Activated B cell treated with CpG ODN at 0.5 μM for 24 hours (primary cell): Measurements from ENCODE around the gene ADISSP. TPM values are rescaled to one million over a fixed set of nuclear protein-coding genes. Genes with fewer than 3 reads are reported as not detected.

Experiments used
- ATAC-seq: fragments of 200-7000 bp; cut with Tn5 transposase; one replicate; pipeline ENCODE4 v1.10.0; 2021; ENCODE audit warnings: low read depth, mild to moderate bottlenecking, moderate library complexity
- CTCF ChIA-PET: fragments of 350-600 bp; sonication (Branson Sonifier 250); formaldehyde crosslinking; loops from one replicate; lab custom pipeline; 2021; ENCODE audit warnings: antibody characterized with exemption; lab: Charles Lee
- POLR2A ChIA-PET: fragments of 350-600 bp; sonication (Branson Sonifier 250); formaldehyde crosslinking; loops from one replicate; lab custom pipeline; 2021; ENCODE audit warnings: antibody characterized with exemption; lab: Charles Lee
- DNase-seq: peaks from one replicate; pipeline ENCODE4 v3.0.0; 2022
- H3K27ac Mint-ChIP-seq: one replicate; pipeline ENCODE4 v1.8.0; 2020; ENCODE audit warnings: mixed read lengths
- H3K27me3 Mint-ChIP-seq: one replicate; pipeline ENCODE4 v1.8.0; 2021; ENCODE audit warnings: mixed read lengths
- H3K36me3 Mint-ChIP-seq: one replicate; pipeline ENCODE4 v1.8.0; 2021; ENCODE audit warnings: low read depth, mixed read lengths
- H3K4me1 Mint-ChIP-seq: one replicate; pipeline ENCODE4 v1.8.0; 2021; ENCODE audit warnings: mixed read lengths
- H3K4me3 Mint-ChIP-seq: one replicate; pipeline ENCODE4 v1.8.0; 2020; ENCODE audit warnings: mild to moderate bottlenecking, mixed read lengths
- H3K9me3 Mint-ChIP-seq: one replicate; pipeline ENCODE4 v1.8.0; 2020; ENCODE audit warnings: mixed read lengths
- intact Hi-C: fragments of 100-400 bp; cut with micrococcal nuclease; formaldehyde crosslinking; loops from one replicate; pipeline ENCODE4 v1.15.1; 2024
- total RNA-seq: library from RNA; stranded (reverse); gene quantifications from 2 replicates; pipeline ENCODE4 v1.2.3, GENCODE V29; 2022
- TF ChIP-seq, protein P1 (sequence below): fragments of 200-600 bp; IDR thresholded peaks from one replicate; pipeline ENCODE4 v1.8.0; 2022; ENCODE audit warnings: antibody characterized with exemption, mild to moderate bottlenecking

The ADISSP gene
- total RNA-seq, 1 donor from 2014 or later = 29.9 TPM

- Mint-ChIP-seq H3K36me3 (peaks cover 7% of the 10 kb centered on the region), H3K9me3 (no peaks in the 10 kb centered on the region), H3K27me3 (peaks cover 2% of the 10 kb centered on the region), H3K4me1 (peaks cover 49% of the 10 kb centered on the region), H3K27ac (peak within 1 kb of the TSS; percentile 74), H3K4me3 (peak within 1 kb of the TSS; percentile 79)
- ChIA-PET POLR2A (interaction anchor here (0.6 to 2.5 kb wide), 8 partner anchors 9 to 114 kb away, joined by 3 to 16 read pairs (median 6); partner anchors contain the start of genes ADISSP and AP5S1), CTCF (interaction anchor here (0.8 to 1.0 kb wide), 3 partner anchors 12 to 304 kb away, joined by 3 to 5 read pairs (median 3); no protein-coding TSS in a partner anchor)
- ATAC-seq (peak; percentile 67), DNase-seq (no peak)
- TF ChIP-seq, protein P1, sequence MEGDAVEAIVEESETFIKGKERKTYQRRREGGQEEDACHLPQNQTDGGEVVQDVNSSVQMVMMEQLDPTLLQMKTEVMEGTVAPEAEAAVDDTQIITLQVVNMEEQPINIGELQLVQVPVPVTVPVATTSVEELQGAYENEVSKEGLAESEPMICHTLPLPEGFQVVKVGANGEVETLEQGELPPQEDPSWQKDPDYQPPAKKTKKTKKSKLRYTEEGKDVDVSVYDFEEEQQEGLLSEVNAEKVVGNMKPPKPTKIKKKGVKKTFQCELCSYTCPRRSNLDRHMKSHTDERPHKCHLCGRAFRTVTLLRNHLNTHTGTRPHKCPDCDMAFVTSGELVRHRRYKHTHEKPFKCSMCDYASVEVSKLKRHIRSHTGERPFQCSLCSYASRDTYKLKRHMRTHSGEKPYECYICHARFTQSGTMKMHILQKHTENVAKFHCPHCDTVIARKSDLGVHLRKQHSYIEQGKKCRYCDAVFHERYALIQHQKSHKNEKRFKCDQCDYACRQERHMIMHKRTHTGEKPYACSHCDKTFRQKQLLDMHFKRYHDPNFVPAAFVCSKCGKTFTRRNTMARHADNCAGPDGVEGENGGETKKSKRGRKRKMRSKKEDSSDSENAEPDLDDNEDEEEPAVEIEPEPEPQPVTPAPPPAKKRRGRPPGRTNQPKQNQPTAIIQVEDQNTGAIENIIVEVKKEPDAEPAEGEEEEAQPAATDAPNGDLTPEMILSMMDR = no peak
- intact Hi-C loops = loop anchor here (1.0 kb wide), 1 partner anchor 13 kb away; no protein-coding TSS in a partner anchor
Observed at GRCh38 chr20:3781153-3781910, 13.8 kb upstream of the ADISSP start, which contains the start of gene SPEF1. TSS of gene SPEF1 (minus strand) at chr20:3781448. CDS start at chr20:3781287, 161 bp downstream.

DNA sequence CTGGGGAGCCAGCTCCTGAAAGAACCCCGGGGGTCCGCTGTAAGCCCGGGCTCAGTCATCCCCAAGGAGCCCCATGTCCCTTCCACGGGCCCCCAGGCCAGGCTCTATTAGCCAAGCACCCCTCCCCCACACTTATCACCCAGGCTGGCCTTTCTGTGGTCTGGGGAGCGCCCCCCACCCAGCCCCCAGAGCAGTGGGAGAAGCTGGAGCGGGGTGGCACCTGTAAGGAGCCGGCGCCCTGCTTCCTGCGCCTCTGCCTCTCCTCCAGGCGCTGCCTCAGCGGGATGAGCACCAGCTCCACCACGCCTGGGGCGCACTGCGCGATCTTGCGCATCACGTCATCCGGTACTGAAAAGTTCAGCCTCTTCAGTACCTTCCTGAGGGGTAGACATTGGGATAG lies 11.4 kb upstream of the ADISSP start:
- POLR2A ChIA-PET = interaction anchor here (0.6 to 3.8 kb wide), 5 partner anchors 7 to 42 kb away, joined by 3 to 33 read pairs (median 9); partner anchors contain the start of genes ADISSP, AP5S1, CDC25B and CENPB
- Mint-ChIP-seq H3K36me3 (no peaks in the 10 kb centered on the region), H3K4me3 (no peak overlapping the region), H3K27me3 (peaks cover 2% of the 10 kb centered on the region), H3K4me1 (peaks cover 37% of the 10 kb centered on the region), H3K9me3 (no peaks in the 10 kb centered on the region), H3K27ac (no peak overlapping the region)
- intact Hi-C loops = no loop called here
- DNase-seq (no peak), ATAC-seq (no peak)
- TF ChIP-seq, protein P1 = no peak
- CTCF ChIA-PET = interaction anchor here (0.7 to 3.6 kb wide), 2 partner anchors 11 to 76 kb away, joined by 3 to 18 read pairs; partner anchors contain the start of gene ADISSP

DNA sequence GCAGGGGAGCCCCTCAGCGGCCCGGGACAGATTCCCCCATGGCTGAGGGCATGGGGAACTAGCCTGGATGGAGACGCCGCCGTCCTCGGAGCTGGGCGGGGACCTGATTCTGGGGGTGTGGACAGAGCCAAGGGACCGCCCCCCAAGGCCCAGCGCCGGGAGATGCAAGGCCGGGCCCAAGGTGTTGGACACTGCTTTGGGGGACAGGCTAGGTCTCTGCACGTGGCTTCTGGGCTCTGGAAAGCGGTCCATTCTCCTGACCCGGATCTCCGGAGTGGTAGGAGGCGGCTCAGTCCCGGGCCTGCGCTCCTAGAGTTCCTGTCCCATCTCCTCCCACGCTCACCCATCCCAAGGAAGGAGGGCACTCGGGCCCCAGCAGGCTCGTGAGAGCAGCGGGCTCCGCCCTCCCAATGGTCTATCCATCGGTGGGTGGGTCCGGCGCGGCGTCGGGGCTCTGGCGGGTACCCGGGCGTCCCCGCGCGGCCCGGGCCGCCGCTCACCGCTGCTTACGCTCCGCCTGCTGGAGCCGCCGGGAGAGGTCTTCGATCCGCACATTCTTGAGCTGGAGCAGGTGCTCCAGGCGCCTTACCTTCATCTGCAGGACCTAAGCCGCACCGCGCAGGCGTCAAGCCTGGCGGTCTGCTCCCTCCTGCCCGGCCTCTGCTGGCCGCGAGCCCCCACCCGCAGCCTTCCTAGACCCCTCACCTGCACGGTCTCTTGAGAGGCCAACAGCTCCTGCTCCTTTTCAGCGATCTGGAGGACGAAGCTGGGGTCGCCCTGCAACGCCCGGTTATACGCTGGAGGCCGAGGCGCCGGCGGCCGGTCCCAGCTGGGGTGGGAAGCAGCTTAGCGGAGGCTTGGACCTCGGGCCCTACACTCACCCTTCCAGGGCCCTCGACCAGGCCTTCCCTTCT lies 10.4 kb upstream of the ADISSP start:
- peaks cover 37% of the 10 kb centered on the region for H3K4me1 Mint-ChIP-seq
- ATAC-seq = peak; percentile 64

DNA sequence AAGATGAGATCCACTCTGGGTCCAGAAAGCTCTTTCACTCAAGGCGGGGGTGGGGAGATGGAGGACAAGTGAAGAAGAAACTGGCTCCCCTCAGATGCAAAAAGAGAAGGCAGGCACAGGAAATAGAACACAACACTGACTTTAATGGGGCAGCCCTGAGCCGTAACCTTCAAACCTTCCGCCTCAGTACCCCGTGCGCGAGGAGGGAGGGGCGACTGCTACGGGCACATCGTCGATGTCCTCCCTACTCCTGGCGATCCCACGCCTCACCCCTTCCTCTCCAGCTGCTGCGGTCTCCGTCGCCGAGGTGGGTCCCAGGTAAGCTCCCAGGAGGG lies 9.8 kb upstream of the ADISSP start:
- intact Hi-C loops = loop anchor here (1.0 kb wide), 1 partner anchor 9 kb away; no protein-coding TSS in a partner anchor
- Mint-ChIP-seq H3K4me1 (peaks cover 37% of the 10 kb centered on the region), H3K4me3 (peak overlapping the region; percentile 87), H3K27ac (no peak overlapping the region), H3K9me3 (no peaks in the 10 kb centered on the region), H3K36me3 (no peaks in the 10 kb centered on the region), H3K27me3 (peaks cover 5% of the 10 kb centered on the region)
- ChIA-PET POLR2A (interaction anchor here (0.5 to 3.8 kb wide), 6 partner anchors 9 to 308 kb away, joined by 3 to 33 read pairs (median 8); partner anchors contain the start of genes ADISSP, AP5S1, CDC25B and CENPB), CTCF (interaction anchor here (1.0 to 3.6 kb wide), 3 partner anchors 9 to 10 kb away, joined by 3 to 18 read pairs (median 3); partner anchors contain the start of genes ADISSP and CENPB)
- ATAC-seq (peak; percentile 57), DNase-seq (no peak)
- TF ChIP-seq, protein P1 = no peak

More for the DNA sequence above, 10.4 kb upstream of the ADISSP start:
- peak overlapping the region; percentile 87 for H3K4me3 Mint-ChIP-seq
- CTCF ChIA-PET = interaction anchor here (0.7 to 3.6 kb wide), 4 partner anchors 8 to 77 kb away, joined by 3 to 18 read pairs (median 3); partner anchors contain the start of genes ADISSP and CENPB
- intact Hi-C loops = loop anchor here (1.0 kb wide), 1 partner anchor 10 kb away; no protein-coding TSS in a partner anchor
- H3K36me3 Mint-ChIP-seq = no peaks in the 10 kb centered on the region
- POLR2A ChIA-PET = interaction anchor here (0.5 to 3.8 kb wide), 7 partner anchors 8 to 1278 kb away, joined by 3 to 33 read pairs (median 7); partner anchors contain the start of genes ADISSP, AP5S1, CDC25B and CENPB
- TF ChIP-seq, protein P1 = no peak
- H3K9me3 Mint-ChIP-seq = no peaks in the 10 kb centered on the region
- no peak overlapping the region for H3K27ac Mint-ChIP-seq
- H3K27me3 Mint-ChIP-seq = peaks cover 2% of the 10 kb centered on the region
- DNase-seq = peak; percentile 52
